C4-2B (cell line): ENCODE results near the gene ZNF778.

ENCODE experiments used
- CTCF ChIP-seq: fragments of 450-650 bp; conservative IDR thresholded peaks from 2 replicates; pipeline ENCODE4 v1.5.1; 2017; ENCODE audit warnings: mild to moderate bottlenecking
- ZFX ChIP-seq: fragments of 450-650 bp; IDR thresholded peaks from 2 replicates; pipeline ENCODE4 v1.6.1; 2017

GRCh38 chr16:89210165-89210903, 7.2 kb upstream of the ZNF778 start:
- no peak for TF ChIP-seq CTCF
- TF ChIP-seq ZFX, result no peak
